NCI-H146 (cell line): ENCODE measurements around the gene PDIA2.
A peak's percentile ranks its signal among the peaks of the same experiment; 100 is the strongest.
"Not testable (repeated sequence)": the region's sequence is repeated elsewhere in the genome, so short reads cannot be mapped to it uniquely, and the experiment has no call there.

Experiments
- DNase-seq: peaks from one replicate; lab custom pipeline; 2025; lab: John Stamatoyannopoulos, UW

PDIA2 gene

DNA sequence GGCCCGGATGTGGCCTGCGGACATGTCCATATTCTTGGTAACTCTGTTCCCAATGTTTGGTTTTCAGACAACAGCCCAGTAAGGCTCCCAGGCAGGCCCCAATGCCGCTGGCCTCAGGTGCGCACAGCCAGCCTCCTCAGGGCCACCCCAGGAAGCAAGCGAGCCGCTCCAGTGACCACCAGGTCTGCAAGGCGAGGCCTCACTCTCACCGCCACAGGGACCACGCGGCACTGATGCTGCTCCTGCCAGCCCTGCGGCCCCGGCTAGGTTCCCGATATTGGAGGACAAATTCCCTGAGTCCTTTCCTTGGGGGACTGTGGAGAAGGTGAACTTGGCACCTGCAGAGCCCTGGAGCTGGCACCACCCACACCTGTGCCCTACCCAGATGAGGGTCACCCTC is 19.0 kb downstream of the PDIA2 start:
- DNase-seq = no peak

DNA sequence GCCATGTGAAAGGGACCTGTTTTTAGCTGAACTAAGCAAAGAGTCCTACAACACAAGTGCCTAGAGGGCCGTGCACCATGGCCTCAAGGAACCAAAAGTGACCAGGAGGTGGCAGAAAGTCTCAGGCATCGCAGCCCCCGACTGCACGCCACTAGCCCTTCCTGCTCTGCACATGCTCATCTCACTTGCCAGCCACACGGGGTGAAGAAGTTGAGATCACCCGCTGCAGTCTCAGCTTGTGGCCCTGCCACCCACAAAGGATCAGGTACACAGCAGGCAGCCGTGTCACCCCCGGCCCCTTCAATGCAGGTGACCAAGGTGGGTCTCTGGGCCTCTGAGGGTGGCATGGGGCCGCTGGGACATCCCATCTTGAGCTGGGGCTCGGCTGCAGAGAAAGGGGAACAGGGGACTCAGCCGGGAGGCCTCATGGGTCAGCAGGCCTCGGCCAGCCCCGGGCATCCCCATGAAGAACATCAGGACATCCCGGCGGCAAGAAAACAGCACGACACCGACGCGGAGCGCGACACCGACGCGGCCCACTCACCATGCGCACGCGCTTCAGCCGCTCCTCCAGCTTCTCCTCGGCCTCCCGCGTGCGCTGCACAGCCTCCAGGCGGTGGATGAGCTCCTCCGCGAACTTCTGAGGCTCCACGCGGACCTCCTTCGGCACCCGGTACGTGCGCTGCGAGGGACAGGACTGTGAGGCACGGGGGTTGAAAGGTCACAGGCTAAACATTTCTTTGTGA is 21.0 kb downstream of the PDIA2 start:
- no peak for DNase-seq

DNA sequence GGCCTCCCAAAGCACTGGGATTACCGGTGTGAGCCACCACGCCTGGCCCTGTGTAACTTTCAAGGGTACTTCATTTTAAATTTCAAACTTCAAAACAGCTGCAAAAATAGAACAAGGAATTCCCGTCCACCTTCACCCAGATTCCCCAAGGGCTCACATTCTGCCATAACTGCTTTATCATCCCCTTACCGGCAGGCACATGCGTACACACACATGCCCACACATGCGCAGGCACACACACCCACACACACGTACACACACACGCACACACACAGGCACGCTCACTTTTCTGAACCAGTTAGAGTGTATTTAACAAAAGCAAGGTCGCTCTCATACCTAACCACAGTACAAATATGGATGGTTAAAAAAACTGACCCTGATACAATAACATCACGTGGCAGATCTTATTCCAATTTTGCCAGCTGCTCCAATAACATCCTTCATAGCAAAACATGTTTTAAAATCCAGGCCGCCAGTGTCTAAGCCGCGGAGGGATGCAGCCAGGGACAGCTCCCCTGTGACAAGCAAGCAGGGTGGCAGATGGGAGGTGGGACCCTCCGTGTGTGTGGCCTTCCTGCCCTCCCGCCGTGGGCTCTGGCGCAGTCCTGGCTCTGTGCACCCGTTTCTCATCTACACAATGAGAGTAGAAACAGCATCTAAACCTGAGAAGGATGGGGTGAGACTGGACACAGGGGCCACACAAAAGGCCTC is 23.1 kb downstream of the PDIA2 start:
- DNase-seq = no peak

DNA sequence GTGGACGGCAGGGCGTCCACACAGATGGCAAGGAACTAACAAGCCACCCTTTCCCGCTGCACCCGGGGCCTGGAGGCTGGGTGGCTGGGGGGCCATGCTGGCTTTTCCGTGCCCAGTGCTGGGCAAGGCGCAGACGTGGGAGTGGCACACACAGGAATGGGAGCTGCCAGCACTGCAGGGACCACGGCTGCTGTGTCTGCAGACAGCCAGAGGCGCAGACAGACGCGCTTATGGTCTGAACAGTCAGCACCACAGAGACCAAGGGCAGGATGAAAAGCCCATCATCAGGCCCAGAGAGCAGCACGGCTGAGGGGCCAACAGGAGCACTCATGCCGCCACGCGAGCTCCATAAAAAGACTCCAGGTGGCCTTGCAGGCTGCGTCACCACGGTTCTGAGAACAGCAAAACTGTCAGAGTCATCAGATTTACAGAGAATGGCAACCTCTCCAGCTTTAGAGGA is 24.0 kb downstream of the PDIA2 start:
- DNase-seq = no peak

DNA sequence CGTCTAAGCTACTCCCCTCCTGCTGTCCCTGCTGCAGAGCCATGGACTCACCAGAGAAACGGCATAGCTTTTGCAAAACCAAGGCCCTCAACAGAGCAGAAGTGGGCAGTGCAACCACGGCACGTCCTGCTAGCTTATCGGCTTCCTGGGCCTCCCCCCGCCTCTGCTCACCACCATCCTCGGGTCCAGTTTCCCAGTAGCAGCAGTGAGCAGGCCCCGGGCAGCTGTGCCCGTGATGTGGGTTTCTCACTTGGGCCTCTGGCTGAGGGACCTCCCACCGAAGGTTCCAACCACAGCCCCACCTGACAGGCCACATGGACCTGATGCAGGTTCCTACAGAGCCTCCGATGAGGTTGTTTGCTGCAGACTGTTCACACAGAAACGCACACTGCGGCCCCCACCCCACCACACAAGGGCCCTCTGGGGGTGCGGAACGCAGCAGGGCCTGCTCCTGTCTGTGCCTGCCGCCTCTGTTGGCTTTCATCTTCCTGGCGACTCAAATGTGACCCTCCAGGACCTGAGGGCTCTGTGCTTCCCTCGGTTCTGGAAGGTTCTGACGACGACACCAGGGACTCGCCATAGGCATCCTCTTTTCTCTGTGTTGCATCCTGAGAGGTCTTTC is 24.8 kb downstream of the PDIA2 start:
- DNase-seq = no peak

DNA sequence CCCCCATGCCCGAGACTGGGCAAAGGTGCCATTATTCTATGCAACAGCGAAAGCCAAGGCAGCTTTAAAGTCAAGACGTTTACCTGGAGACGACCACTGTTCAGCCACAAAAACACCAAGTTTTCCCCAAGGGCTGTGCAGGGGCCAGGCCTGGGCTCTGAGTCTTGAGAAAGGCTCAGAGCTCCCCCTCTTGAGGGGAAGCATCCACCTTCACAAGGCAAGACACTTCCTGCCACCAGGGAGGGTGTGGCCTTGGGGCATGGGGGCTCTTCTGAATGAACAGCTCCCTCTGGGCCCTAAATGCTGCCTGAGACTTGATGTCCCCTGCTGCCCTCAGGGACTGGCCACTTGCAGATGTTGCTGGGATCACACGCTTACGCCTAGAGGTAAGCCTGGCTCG is 26.5 kb downstream of the PDIA2 start:
- no peak for DNase-seq

DNA sequence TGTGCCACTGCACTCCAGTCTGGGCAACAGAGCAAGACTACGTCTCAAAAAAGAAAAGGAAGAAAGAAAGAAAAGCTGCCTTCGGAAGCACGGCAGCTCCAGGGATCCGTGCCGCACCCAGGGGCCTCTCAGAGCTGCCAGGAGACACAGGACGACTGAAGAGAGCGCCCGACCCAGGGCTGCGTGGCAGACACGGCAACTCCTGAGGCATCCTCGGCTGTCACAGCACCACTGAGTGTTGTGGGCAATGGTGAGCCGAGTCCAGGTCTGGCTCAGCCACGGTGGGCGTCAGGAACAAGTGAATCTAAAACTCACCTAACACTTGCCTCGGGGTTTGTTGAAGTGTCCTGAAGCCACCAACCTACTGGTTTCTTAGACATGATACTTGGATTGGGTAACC is 28.8 kb downstream of the PDIA2 start:
- DNase-seq = no peak

DNA sequence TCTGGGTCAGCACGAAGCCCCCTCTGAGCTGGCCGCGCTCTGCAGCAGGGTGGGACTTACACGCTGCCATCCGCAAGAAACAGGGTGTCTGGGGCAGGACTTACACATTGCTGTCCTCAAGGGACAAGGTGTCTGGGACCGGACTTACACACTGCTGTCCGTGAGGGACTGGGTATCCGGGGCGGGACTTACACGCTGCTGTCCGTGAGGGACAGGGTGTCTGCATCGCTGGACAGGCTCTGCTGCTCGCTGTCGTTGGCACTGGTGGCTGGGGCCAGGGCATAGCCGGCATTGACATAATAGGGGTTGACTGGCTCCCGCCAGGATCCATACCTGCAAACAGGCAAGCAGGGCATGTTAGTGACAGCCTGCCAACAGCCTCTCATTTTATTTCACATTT is 31.4 kb downstream of the PDIA2 start:
- DNase-seq = no peak

DNA sequence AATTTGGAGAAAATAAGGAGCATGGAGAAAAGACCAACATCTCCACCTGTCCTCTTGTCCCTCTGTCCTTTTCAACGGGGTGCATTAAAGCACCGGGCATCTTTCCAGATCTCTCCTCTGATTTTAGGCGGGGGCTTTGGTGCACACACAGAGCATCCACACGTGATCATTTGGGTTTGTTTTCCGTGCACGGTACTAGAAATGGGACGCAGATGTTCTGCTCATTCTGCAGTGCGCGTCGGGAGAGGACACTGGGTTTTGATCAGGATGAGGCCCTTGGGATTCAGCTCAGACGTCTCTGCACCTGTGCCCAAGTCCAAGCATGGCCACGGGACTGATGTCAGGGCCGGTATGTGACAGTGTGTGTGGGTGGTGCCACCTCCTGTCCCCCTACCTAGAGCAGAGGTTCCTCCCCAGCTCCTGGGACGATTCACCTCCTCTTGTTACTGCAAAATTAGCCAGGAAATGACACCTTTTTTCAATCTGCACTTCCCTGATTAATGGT is 31.9 kb downstream of the PDIA2 start:
- DNase-seq = no peak

DNA sequence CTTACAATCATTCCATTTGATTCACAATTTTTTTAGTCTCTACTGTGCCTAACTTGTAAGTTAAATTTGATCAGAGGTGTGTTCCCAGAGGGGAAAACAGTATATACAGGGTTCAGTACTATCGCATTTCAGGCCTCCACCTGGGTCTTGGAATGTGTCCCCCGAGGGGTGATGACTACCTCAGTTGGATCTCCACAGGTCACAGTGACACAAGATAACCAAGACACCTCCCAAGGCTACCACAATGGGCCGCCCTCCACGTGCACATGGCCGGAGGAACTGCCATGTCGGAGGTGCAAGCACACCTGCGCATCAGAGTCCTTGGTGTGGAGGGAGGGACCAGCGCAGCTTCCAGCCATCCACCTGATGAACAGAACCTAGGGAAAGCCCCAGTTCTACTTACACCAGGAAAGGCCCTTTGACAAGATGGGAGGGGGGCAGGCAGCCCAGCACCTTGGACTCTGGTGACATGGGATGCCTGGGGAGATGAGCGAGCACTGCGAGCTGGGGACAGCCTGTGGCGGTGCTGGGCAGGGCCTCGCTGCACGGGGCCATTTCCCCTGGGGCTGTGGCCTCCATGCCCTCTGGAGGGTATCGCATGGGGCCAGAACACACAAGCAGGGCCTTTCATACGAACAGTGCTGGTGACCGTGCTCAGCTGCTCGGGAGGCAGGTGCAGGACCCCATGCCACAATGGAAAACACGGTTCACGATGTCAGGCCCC is 33.9 kb downstream of the PDIA2 start:
- DNase-seq = peak; percentile 42

DNA sequence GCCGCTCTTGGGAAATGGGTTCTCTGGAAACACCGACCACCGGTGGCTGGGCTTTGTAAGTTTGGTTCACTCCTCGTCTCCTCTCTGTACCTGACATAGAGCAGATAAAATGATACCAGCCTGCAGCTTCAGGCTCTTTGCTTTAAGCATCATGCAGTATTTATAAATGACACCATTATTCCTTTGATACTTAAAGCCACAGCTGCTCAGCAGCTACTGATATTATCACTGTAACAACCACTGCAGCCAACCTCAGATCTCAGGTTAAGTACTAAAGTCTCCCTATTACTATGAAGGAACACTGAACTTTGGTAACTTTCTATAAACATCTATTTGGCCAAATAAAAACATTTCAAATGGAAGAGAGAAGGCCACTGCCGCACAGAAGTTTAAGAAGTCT is 34.6 kb downstream of the PDIA2 start:
- no peak for DNase-seq

DNA sequence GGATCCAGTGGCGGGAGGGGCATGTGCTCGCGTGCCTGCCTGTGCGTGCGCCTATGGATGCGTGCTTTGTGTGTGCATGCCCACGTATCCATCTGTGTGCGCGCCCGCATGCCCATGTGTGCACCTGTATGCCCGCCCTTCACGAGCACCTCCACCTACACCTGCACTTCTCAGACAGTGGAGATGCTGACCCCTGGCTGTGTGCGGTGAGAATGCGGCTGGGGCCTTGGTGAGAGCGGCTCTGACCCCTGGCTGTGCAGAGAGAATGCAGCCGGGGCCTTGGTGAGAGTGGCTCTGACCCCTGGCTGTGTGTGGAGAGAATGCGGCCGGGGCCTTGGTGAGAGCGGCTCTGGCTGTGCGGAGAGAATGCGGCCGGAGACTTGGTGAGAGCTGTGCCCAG is 35.7 kb downstream of the PDIA2 start:
- peak; percentile 46 for DNase-seq

DNA sequence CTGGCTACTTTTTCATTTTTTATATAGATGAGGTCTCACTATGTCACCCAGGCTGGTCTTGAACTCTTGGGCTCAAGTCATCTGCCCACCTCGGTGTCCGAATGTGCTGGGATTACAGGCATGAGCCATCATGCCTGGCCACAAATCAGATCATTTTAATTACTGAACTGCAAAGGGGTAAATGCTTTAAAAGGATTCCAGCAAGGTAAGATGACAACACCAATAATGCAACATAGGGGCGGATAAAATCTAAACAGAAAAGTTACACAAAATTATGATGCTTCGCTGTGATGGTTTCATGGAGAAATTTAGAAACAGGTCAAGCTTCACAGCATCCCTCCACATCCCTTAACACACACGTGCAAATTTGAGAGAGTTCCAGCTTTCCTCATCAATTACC is 37.2 kb downstream of the PDIA2 start:
- no peak for DNase-seq

DNA sequence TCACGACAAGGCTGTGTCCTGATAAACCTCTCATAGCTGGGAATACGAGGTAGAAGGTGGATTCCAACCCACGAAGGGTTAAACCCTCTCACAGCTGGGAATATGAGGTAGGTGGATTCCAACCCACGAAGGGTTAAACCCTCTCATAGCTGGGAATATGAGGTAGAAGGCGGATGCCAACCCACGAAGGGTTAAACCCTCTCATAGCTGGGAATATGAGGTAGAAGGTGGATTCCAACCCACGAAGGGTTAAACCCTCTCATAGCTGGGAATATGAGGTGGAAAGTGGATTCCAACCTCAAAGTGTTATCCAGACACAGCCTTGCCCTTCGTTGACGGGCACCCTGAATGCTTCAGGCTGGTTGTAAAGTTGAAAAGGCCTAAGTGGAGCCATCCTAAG is 38.6 kb downstream of the PDIA2 start:
- no peak for DNase-seq

DNA sequence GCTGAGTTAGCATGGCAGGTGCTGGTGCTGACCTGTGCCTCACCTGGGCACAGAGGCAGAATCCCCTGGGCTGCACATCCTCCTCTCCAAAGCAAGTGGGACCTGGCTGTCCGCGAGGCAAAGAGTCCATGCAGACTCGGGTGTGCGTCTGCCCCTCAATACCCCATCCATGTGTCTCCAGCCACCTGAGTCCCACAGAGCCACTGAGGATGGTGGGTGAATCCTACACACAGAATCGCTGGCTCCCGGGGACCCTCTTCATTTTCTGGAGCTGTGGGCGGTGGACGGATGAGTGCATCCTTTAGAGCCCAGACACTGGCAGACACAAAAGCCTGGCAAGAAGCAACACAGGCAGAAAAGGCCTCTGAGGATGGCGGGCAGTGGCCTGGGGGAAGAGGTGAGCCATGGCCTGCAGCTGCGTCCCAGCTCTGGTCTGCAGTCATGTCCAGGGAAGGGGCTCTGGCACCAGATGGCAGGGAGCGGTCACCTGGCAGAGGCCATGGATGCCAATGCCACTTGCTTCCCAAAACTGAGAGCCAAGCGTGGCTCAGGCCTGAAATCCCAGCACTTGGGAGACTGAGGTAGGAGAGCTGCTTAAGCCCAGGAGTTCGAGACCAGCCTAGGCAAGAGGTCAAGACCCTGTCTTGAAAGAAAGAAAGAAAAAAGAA is 39.6 kb downstream of the PDIA2 start:
- DNase-seq = no peak

DNA sequence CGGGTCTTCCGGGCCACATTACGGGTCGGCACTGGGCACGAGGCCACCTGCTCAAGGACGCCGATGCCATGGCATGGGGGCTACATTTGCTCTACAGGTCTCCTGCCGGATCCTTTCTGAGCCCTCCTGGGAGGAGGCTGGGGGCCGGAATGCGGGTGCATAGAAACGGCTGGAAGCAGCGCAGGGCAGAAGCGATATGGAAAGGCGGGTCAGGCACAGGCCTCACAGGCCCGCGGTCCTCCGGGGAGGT is 41.2 kb downstream of the PDIA2 start:
- no peak for DNase-seq

DNA sequence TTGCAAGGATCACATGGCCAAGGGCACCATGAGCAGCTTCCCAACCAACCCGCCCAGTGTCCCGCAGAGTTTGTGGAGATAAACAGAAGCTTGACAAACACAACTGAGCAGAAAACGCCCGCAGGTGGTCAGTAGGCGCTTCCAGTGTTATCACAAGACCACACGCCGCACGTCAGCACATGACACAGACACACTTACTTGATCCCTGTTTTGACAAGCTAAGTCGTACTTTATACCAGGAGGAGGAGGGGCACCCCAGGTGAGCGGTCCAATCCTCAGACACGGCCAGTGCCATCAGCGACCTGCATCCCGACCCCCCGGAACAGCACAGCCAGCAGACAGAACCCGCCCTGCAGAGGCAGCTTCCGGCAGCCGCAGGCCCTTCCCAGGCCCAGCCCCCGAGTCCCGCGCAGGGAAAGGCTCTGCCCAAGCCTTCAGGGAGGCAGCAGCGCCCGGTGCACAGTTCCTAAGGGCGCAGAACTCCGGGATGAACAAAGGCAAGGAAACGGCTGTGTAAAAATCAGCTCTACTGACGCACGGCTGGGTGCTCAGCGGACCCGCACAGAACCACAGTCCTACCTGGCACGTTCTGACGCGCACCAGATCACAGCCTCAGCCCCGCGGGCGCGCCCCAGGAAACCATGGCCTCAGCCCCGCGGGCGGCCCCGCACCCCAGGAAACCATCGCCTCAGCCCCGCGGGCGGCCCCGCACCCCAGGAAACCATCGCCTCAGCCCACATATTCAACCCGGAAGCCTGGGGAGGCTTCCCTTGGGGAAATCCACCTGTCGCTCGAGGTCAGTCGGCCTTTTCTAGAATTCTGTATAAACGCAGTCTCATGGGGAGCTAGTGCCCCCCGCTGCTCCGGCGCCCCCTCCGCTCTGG is 41.7 kb downstream of the PDIA2 start:
- DNase-seq = peak; percentile 93

DNA sequence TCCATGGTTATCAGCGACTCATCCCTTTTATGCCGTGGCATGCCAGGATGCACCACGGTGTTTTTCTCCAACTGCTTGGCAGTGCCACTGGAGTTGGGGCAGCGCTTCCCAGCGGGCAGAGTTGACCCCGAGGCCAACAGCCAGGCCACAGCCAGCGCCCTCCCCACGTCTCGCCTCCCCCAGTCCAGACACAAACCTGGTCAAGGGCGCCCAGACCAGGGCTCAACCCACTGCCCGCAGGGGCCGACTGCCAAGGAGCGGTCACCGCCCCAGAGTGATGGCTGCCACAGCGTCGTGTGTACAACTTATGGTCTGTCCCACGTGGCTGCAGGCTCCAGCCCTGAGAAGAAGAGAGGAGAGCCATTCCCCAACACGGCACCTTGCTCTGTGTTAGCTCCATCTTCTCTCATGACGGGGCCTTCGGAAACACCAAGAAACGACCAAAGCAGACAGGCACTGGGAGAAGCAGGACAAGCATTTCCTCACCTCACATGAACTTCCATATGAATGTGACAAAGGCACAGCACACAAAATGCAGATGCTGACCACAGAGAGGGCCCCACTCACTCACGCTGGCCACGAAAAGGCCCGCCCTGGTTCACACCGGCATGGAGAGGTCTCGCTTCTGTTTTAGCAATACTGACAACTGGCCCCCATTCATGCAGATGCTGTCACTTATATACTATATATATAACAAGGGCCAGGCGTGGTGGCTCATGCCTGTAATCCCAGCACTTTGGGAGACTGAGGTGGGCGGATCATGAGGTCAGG is 42.6 kb downstream of the PDIA2 start:
- no peak for DNase-seq

DNA sequence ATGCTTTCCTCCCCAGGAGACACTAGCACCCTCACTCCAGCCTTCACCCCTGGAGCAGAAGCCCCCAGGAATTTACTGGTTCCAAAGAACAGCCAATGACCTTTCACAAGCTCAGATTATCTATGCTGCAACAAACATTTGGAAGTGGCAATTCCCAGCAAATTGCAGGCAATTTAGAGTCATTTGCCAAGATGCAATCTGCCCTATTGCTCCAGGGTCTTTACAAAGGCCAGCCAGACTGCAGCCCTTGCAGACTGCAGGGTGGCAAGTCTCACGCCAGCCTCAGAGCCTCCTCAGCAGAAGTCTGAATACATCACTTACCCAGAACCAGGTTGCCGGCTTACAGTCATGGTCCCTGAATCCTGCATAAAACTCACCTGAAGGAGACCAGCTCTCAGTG is 47.8 kb downstream of the PDIA2 start:
- no peak for DNase-seq

DNA sequence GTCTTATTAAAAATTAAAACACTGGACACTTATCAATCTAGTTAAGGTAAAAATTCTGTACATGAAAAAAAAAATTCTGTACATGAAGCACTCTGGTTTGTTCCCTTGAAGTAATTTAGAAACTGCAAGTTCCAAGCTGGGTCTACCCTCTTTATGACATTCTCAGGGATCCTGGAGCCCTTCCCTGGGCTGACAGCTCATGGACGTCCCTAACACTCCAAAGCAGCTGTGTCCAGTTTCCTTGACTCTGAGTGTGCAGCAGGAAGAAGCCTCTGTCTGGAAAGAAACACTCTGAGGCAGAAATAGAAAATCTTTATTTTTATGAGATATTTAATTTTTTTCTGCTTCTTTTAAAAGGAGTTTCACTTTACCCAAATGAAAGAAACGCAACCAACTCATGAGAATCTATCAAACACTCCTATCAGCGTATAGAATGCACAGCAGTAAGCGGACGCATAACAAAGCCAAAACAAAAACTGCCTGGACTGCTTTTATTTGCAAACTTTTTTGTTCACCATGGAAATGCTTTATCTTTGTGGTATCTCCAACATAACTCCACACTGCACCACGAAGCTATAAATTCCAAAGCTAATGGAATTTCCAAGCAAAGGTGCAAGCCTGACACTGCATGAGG is 48.3 kb downstream of the PDIA2 start:
- not testable (repeated sequence) for DNase-seq
